ACHN (cell line): Measurements from ENCODE around the gene PLD6.
"Not testable (repeated sequence)": the region's sequence is repeated elsewhere in the genome, so short reads cannot be mapped to it uniquely, and the experiment has no call there.

Experiments
- DNase-seq: peaks from one replicate; pipeline ENCODE4 v3.0.0-alpha.2; 2015
- in situ Hi-C: cut with HindIII; loops from 2 replicates; pipeline ENCODE4 v1.10.0; 2017; ENCODE audit warnings: low sequenced_read_pairs, low pct_ligation_motif_present, low pct_unique_long_range_greater_than_20kb

Gene PLD6, protein sequence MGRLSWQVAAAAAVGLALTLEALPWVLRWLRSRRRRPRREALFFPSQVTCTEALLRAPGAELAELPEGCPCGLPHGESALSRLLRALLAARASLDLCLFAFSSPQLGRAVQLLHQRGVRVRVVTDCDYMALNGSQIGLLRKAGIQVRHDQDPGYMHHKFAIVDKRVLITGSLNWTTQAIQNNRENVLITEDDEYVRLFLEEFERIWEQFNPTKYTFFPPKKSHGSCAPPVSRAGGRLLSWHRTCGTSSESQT

DNA sequence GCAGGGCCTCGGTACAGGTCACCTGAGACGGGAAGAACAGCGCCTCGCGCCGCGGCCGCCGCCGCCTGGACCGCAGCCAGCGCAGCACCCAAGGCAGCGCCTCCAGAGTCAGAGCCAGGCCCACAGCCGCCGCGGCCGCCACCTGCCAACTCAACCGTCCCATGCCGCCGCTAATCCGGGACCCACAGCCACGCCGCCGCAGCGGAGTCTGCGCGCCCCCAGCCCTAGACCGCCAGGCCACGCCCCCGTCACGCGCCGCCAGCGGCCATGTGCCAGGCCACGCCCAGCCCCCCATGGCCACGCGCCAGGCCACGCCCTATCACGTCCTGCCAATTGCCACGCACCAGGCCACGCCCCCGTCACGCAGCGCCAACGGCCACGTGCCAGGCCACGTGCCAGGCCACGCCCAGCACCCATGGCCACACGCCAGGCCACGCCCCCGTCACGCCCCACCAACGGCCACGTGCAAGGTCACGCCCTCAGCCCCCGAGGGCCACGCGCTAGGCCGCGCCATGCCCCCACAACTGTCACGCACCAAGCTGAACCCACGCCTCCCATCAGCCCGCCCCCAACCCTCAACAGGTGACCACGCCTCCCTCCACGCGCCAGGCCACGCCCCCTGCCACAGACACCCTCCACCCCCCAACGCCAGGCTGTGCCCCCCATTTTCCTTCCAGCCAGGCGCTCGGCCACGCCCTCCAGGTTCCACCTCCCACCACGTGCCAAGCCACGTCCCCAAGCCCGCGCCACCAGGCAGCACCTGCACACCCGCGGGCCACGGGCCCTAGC, at the start of gene PLD6:
Gene PLD6 (minus strand): TSS at position 210 of the 789 bp plus-strand sequence. CDS start 47 bp downstream, at position 163.
- in situ Hi-C loops: no loop called here
- DNase-seq: peak; percentile 74

DNA sequence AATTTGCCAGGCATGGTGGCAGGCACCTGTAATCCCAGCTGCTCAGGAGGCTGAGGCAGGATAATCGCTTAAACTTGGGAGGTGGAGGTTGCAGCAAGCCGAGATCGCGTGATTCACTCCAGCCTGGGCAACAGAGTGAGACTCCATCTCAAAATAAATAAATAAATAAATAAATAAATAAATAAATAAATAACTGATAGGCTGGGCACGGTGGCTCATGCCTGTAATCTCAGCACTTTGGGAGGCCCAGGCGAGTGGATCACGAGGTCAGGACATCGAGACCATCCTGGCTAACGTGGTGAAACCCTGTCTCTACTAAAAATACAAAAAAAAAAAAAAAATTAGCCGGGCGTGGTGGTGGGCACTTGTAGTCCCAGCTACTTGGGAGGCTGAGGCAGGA, 49.6 kb upstream of the PLD6 start:
- in situ Hi-C loops, DNase-seq: not testable (repeated sequence)

DNA sequence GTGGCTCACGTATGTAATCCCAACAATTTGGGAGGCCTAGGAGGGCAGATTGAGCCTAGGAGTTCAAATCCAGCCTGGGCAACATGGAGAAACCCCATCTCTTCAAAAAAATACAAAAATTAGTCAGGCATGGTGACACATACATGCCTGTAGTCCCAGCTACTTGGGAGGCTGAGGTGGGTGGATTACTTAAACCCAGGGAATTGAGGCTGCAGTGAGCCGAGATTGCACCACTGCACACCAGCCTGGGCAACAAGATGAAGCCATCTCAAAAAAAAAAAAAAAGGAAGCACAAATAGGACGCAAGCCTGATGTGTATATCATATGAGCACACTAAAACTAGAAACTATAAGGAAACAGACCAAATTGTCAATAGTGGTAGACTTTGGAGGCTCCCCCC, 47.9 kb upstream of the PLD6 start:
- in situ Hi-C loops: no loop called here
- DNase-seq: no peak

DNA sequence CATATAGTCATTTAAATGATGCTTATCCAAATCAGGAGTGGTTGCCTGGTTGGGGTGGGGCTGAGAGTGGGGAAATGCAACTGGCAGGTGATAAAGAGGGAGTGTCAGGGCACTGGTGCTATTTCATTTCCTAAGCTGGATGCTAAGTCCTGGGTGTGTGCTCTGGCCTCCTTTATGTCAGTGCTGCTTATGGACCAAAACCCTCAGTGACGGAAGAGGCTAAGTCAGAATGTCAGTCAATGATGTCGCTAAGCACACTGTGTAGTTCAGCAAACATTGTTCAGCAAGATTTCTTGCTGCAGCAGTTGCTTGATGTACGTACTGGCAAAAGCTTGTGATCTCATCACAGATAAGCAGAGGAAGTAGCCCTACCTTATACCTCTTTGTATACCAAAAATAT, 47.3 kb upstream of the PLD6 start:
- DNase-seq: no peak
- in situ Hi-C loops: no loop called here

DNA sequence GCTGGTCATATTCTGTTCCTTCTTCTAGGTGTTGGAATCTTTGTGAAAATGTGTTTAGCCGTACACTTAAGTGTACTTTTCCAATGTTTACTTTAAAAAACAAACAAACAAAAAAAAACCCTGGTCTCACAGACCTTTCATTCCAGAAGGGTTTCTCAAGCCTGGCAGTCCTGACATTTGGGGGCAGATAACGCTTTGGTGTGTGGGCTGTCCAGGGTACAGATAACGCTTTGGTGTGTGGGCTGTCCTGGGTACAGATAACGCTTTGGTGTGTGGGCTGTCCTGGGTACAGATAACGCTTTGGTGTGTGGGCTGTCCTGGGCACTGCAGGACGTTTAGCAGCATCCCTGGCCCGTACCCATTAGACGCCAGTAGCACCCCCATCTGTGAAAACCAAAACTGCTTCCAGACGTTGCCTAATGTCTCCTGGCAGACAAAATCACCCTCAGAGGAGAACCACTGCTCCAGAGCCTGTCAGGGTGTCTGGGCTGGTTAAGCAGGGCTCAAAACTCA, 46.1 kb upstream of the PLD6 start:
- DNase-seq: no peak
- in situ Hi-C loops: no loop called here

DNA sequence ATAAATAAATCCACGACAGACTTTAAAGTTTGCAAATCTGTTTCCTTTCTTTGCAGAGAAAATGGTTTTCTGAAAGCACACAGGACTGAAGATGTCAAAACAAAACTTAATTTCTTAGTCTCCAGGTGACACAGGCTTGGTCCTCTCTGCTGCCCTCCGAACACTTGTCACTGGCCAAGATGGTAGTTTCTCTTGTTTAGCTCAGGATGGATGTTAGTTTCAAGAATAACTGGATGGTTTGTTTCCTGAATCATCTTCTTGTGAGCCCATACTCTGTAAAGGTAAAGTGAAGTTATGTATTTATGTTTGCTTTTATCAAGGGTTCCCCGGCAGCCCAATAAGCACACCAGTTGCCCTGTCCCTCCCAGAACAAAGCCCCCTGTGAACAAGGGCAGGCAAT, 40.7 kb upstream of the PLD6 start:
- in situ Hi-C loops: no loop called here
- DNase-seq: no peak

DNA sequence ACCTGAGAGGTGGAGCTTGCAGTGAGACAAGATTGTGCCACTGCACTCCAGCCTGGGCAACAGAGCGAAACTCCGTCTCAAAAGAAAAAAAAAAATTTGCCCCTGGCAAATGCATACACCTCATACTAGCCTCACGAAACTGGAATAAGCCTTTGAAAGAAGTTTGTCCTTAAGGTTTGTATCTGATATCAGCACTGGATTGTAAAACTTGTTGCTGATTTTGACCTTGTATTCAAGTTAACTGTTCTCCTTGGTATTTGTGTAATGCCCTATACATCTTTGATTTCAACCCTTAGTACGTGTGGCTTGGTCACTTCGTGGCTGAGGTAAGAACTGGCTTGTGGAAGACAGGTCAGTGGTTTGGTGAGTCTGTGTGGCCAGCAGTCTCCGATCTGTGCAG, 37.0 kb upstream of the PLD6 start:
- DNase-seq: no peak
- in situ Hi-C loops: no loop called here

DNA sequence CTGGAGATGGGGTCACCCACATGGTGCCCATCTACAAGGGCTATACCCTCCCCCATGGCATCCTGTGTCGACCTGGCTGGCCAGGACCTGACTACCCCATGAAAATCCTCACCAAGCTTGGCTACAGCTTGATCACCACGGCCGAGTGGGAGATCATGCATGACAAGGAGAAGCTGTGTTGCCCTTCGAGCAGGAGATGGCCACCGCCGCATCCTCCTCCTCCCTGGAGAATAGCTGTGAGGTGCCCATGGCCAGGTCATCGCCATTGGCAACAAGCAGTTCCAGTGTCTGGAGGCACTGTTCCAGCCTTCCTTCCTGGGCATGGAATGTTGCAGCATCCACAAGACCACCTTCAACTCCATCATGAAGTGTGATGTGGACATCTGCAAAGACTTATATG, 36.1 kb upstream of the PLD6 start:
- in situ Hi-C loops: no loop called here
- no peak for DNase-seq

DNA sequence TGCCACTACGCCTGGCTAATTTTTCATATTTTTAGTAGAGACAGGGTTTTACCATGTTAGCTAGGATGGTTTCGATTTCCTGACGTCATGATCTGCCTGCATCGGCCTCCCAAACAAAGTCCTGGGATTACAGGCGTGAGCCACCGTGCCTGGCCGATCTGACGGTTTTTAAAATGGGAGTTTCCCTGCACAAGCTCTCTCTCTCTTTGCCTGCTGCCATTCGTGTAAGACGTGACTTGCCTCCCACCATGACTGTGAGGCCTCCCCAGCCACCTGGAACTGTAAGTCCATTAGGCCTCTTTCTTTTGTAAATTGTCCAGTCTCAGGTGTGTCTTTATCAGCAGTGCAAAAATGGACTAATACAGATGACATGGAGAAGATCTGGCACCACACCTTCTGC, 35.5 kb upstream of the PLD6 start:
- in situ Hi-C loops: no loop called here
- DNase-seq: no peak

DNA sequence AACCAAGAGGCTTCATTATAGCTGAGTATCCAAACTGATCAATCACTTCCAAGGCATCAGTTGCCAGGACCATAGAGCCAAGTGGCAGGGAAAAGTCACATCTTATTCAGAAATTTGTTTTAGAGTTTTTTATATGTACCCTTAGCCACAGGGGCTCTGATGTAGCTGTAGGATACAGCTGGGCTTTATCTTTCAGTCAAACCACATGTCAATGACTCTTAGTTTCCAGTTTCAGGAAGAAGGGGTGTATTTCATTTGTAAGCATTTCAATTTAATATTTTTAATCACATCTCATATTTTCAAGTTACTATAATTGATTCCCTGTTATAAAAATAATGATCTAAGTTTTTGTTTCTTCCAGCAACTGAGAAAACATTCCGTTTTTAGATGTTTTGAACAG, 33.7 kb upstream of the PLD6 start:
- in situ Hi-C loops: no loop called here
- DNase-seq: no peak

DNA sequence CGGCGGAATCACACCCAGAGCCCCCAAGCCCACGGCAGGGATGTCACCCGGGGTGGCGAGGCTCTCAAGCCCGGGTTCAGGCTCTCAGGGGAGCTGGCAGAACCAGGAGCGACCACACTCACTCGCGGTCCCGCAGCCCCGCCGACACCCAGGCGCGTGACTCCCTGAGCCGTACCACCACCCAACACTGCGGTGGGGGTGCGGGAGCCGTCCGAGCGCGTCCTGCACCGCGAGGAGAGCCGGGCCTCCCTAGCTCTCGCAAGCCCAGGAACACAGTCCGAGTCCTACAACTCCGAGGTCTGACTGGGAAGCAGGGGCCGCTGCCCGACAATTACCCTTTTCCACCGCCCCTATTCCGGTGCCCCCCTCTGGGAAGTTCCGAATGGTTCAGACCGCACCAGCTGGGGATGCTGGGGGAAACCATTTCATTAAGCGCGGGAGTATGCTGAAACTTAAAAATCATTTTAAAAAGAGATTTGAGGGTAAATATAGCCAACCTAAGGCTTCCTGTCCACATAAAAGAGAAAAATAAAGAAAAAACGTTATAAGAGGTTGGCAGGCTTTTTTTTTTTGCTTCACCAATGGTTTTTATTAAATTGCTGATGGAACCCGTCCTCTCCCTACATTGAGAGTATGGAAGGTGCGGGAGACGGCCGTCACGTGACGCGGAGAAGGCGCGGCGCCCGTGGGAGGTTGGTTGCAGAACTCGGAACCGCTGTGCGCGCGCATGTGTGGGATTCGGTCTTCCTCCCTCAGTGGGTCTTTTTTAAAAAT, 31.1 kb upstream of the PLD6 start, which contains the start of gene FLCN:
Gene FLCN (minus strand): TSS at position 143 of the 774 bp plus-strand sequence. CDS start 9,031 bp downstream, outside the sequence.
- in situ Hi-C loops: no loop called here

DNA sequence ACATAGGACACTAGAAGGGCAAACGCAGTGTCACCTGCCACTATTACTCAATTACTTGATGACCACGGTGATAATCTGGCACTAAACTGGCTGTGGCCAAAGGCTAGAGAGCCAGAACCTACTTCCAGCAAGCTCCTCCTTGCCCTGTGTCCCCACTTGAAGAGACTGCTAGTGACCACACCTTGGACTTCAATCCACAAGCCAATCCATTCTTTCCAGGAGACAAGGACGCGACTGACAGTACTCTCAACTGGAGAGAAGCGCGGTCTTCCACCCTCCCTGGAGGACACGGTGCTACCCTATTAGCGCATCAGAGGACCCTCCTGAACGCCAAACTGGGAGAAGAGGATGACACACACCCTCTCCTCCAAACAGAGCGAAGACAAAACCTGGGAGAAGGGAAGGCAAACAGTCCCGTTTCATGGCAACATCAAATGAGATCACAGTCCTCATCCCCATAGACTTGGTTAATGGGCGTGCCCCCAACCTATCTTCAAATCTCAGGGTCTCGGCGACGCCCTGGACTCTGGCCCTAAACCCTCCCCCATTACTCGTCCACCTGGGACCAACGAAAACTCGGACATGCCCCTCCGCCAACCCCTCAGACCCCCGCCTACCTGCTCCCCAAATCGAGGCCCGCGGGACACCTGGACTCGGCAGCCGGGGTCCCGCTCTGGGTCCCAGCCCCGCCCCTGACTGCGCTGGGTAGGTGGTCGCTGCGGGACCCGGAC, 30.3 kb upstream of the PLD6 start:
- peak; percentile 45 for DNase-seq
- in situ Hi-C loops: no loop called here

More for the DNA sequence above, 31.1 kb upstream of the PLD6 start, which contains the start of gene FLCN:
- peak; percentile 87 for DNase-seq

DNA sequence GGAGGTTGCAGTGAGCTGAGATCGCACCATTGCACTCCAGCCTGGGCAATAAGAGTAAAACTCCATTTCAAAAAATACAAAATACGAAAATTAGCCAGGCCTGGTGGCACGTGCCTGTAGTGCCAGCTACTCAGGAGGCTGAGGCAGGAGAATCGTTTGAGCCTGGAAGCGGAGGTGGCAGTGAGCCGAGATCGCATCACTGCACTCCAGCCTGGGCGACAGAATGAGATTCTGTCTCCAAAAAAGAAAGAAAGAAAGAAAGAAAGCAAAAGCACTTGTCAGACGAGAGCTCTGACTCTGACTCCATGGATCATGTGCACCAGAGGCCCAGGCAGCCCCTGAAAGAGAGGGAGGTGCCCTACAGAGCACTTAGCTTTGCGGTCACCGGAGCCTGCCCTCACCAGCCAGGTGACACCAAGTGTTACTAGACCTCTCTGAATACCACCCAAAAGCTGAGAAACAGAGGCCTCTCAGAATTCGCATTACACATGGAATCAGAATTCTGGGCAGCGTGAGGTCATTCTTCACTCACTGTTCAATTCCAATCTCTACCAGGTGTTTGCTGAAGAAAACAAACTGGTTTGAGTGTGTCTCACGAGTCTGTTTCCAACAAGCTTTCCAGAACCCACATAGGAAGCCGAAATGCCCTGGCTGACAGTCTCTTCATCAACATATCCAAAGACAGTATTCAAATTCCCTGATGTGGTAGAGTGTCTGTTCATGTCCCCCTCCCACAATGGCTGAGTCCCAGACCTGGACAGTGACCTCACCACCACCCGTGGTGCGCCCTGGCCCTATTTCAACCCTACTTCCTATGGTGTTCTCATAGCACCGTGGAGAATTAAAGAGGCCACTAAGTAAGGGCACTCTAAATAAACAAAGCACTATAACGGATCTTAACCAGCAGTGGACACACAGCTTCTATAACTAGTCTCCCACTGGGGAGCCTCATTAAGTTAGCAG, 29.4 kb upstream of the PLD6 start:
- in situ Hi-C loops: no loop called here
- peak; percentile 76 for DNase-seq

DNA sequence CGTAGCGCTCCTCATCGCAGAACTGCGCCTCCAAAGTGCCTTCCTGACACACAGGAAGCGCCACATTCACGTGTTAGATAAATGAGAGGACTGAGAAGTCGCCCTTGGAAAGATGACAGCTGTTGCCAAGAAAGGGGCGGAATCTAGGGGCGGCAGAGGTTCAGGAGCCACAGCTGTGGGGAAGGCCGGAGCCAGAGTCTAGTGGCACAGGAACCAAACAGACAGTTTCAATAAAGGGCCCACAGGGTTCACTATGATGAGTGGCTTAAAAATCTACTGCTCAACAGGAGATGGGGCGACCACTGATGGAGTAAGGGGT, 26.1 kb upstream of the PLD6 start:
- in situ Hi-C loops: no loop called here
- no peak for DNase-seq

DNA sequence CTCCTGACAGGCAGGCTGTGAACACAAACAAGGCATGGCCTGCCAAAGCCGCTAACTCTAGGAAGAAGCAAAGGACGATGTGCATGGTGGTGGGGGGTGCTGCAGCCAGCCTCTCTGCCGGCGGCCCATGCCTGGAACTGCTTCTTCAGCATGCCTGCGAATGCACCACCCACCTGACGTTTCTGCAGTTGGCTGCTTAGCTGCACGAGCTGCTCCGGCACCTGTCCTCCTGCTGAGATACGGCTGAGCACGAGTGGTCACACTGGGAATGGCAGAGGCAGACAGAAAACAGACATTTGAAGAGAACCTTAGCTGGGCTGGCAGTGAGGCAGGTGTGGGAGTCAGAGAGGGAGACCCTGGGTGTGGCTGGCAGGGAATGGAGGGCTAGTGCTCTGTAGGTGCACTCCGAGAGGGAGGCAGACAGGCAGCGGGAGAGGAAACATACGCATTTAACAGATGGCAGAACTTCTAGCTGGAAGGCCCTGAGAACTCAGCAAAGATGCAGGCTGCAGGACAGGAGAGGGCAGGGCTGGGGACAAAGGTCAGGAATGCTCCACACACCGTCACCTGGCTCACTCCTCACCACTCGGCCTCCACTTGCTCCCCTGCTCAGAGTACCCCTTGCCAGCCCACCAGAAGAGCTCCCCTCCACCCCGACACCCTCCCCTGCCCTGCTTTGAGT, 25.6 kb upstream of the PLD6 start:
- in situ Hi-C loops: no loop called here
- no peak for DNase-seq

DNA sequence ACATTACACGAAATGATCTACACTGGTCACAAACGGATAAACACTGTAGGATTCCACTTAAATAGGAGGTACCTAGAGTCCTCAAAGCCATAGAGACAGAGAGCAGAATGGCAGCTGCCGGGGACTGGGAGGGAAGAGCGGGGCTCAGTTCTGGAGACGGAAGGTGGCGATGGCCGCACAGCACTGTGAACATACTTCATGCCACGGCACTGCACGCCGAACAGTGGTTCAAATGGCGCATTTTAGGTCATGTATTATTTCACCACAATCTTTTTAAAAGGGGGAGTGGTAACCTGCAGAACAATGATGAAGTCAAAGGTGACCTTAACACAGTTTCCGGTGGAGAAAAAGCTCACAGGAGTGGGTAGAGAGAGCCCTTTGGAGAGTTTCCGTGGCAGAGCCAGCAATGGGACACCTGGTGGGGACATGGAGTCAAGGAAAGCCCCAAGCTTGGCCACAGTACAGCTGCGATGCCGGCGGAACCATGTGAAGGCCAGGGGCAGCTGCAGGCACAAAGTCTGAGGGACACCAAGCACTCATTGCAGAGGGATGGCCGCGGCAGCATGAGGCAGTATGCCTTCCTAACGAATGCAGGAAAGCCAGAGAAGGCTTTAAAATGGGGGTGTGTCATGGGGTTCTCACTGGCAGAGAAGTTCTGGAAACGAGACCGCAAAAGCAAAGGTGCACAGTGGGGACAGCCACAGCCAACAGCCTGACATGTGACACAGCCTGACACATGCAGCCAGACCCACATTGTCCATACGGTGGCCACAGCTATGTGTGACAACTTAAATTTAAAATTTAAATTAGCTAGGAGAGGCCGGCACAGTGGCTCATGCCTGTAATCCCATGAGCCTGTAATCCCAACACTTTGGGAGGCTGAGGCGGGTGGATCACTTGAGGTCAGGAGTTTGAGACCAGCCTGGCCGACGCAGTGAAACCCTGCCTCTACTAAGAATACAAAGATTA, 23.6 kb upstream of the PLD6 start:
- no peak for DNase-seq
- in situ Hi-C loops: no loop called here
